Measurements from ENCODE around the gene BCAM.
"Not testable (repeated sequence)": the region's sequence is repeated elsewhere in the genome, so short reads cannot be mapped to it uniquely, and the experiment has no call there.

BCAM gene

GRCh38 chr19:44851427-44851826 lies 42.5 kb downstream of the BCAM start:
- FAIRE-seq: no peak

GRCh38 chr19:44855606-44856005 lies 46.7 kb downstream of the BCAM start:
- FAIRE-seq: no peak

GRCh38 chr19:44856421-44857083 lies 47.6 kb downstream of the BCAM start:
- no peak for FAIRE-seq

- no peak for FAIRE-seq
These were observed 48.9 kb downstream of the BCAM start for GRCh38 chr19:44857837-44858236.

GRCh38 chr19:44861576-44861975 lies 52.7 kb downstream of the BCAM start:
- not testable (repeated sequence) for FAIRE-seq

GRCh38 chr19:44863990-44864389 lies 55.1 kb downstream of the BCAM start:
- no peak for FAIRE-seq

- FAIRE-seq: no peak
These were observed 56.4 kb downstream of the BCAM start for GRCh38 chr19:44865196-44865767.

GRCh38 chr19:44866664-44867063 lies 57.8 kb downstream of the BCAM start:
- FAIRE-seq: no peak

- no peak for FAIRE-seq
These were observed 58.7 kb downstream of the BCAM start for GRCh38 chr19:44867578-44867977.

- no peak for FAIRE-seq
These were observed 61.0 kb downstream of the BCAM start for GRCh38 chr19:44869733-44870470.
